Neural progenitor cell (in vitro differentiated cells): ENCODE data around the gene ZCCHC10. TPM values are rescaled to one million over a fixed set of nuclear protein-coding genes. Genes with fewer than 3 reads are reported as not detected.
"Not testable (repeated sequence)": the region's sequence is repeated elsewhere in the genome, so short reads cannot be mapped to it uniquely, and the experiment has no call there.

Experiments used
- DNase-seq: peaks from one replicate; pipeline ENCODE4 v3.0.0-alpha.2; 2016; ENCODE audit warnings: low spot score
- H2AFZ ChIP-seq: fragments of 200-600 bp; sonication (generic); replicated peaks from 2 replicates; pipeline ENCODE4 v1.6.1; 2016; ENCODE audit warnings: antibody characterized with exemption
- H3F3A ChIP-seq: fragments of 200-600 bp; sonication (generic); 2 replicates; pipeline ENCODE4 v1.6.1; 2016; ENCODE audit warnings: antibody characterized with exemption, low read depth
- H3K27ac ChIP-seq: fragments of 200-600 bp; sonication (generic); 2 replicates; pipeline ENCODE4 v1.5.1; 2016; ENCODE audit warnings: mild to moderate bottlenecking
- H3K27me3 ChIP-seq: fragments of 200-600 bp; sonication (generic); 2 replicates; pipeline ENCODE4 v1.6.1; 2016; ENCODE audit warnings: mild to moderate bottlenecking, moderate library complexity
- H3K36me3 ChIP-seq: fragments of 200-600 bp; sonication (generic); 2 replicates; pipeline ENCODE4 v1.5.1; 2016
- H3K4me1 ChIP-seq: fragments of 200-600 bp; sonication (generic); 2 replicates; pipeline ENCODE4 v1.6.1; 2016; ENCODE audit warnings: mixed run types
- H3K4me2 ChIP-seq: fragments of 200-600 bp; sonication (generic); 2 replicates; pipeline ENCODE4 v1.6.1; 2016
- H3K4me3 ChIP-seq: fragments of 200-600 bp; sonication (generic); 2 replicates; pipeline ENCODE4 v1.5.1; 2016
- H3K79me2 ChIP-seq: fragments of 200-600 bp; sonication (generic); 2 replicates; pipeline ENCODE4 v1.6.1; 2016; ENCODE audit warnings: low read depth
- H3K9ac ChIP-seq: fragments of 200-600 bp; sonication (generic); 2 replicates; pipeline ENCODE4 v1.6.1; 2016
- H3K9me3 ChIP-seq: fragments of 200-600 bp; sonication (generic); 2 replicates; pipeline ENCODE4 v1.5.1; 2016; ENCODE audit warnings: low read depth
- H4K20me1 ChIP-seq: fragments of 200-600 bp; sonication (generic); 2 replicates; pipeline ENCODE4 v1.6.1; 2016; ENCODE audit warnings: low read depth
- H3K27ac Mint-ChIP-seq: 3 replicates; pipeline ENCODE4 v1.8.0; 2021; ENCODE audit warnings: mixed read lengths
- H3K27me3 Mint-ChIP-seq: 2 replicates; pipeline ENCODE4 v1.8.0; 2022; ENCODE audit warnings: low read depth, mild to moderate bottlenecking, inconsistent platforms, moderate library complexity, mixed read lengths; ENCODE audit not compliant: insufficient read depth
- H3K36me3 Mint-ChIP-seq: 3 replicates; pipeline ENCODE4 v1.8.0; 2021; ENCODE audit warnings: mixed read lengths
- H3K4me1 Mint-ChIP-seq: 3 replicates; pipeline ENCODE4 v1.8.0; 2021; ENCODE audit warnings: mixed read lengths
- H3K4me3 Mint-ChIP-seq: 3 replicates; pipeline ENCODE4 v1.8.0; 2021; ENCODE audit warnings: mild to moderate bottlenecking, moderate library complexity, mixed read lengths
- H3K9me3 Mint-ChIP-seq: 3 replicates; pipeline ENCODE4 v1.8.0; 2020; ENCODE audit warnings: mixed read lengths
- EZH2 ChIP-seq: fragments of 200-600 bp; sonication (generic); IDR thresholded peaks from 2 replicates; pipeline ENCODE4 v1.6.1; 2017; ENCODE audit warnings: antibody characterized with exemption, mild to moderate bottlenecking, moderate library complexity
- EZH2phosphoT487 ChIP-seq: fragments of 200-600 bp; sonication (generic); IDR thresholded peaks from 2 replicates; pipeline ENCODE4 v1.6.1; 2017; ENCODE audit warnings: antibody characterized with exemption
- total RNA-seq: library from RNA; depleted of rRNA; stranded (reverse); fragments of >200 nt; gene quantifications from 2 replicates; pipeline ENCODE4 v1.2.3, GENCODE V29; 2015; ENCODE audit warnings: low replicate concordance
- TF ChIP-seq, protein P1 (sequence below): fragments of 200-600 bp; sonication (generic); IDR thresholded peaks from 2 replicates; pipeline ENCODE4 v1.5.1; 2017; ENCODE audit warnings: antibody characterized with exemption, mild to moderate bottlenecking

ZCCHC10 gene
- total RNA-seq, 1 donor from 2014 or later: 37.0 TPM

DNA sequence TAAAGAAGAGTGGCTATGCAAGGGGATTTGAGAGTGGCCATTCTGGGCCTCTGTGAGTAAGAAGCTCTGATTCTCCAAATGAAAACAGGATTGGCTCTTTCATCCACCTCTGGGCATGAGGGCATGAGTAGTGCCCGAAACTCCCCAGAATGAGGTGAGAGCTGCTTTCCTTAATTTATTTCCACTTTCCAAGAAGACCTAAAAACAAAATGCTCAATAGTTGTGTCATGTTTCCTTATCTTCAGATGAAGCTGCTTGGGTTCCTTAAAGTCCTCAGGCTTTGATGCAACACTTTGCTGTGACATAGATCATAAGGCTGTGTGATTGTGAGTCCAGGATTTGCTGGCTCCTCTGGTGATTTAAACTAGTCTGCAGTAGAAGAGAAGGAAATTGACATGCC lies 3.1 kb upstream of the ZCCHC10 start:
- Histone ChIP-seq H3K27ac (no peak overlapping the region), H4K20me1 (no peaks in the 10 kb centered on the region), H3K36me3 (no peaks in the 10 kb centered on the region), H3K9me3 (no peaks in the 10 kb centered on the region), H3K79me2 (peaks cover 15% of the 10 kb centered on the region), H3K4me3 (no peak overlapping the region), H3F3A (peaks cover 9% of the 10 kb centered on the region), H2AFZ (no peak overlapping the region), H3K4me2 (no peak overlapping the region), H3K4me1 (no peaks in the 10 kb centered on the region), H3K27me3 (no peaks in the 10 kb centered on the region), H3K9ac (peak overlapping the region; percentile 45)
- Mint-ChIP-seq H3K4me1 (peaks cover 19% of the 10 kb centered on the region), H3K36me3 (peaks cover under 1% of the 10 kb centered on the region), H3K27ac (peak overlapping the region; percentile 7), H3K9me3 (no peaks in the 10 kb centered on the region), H3K4me3 (no peak overlapping the region), H3K27me3 (no peaks in the 10 kb centered on the region)
- no peak for DNase-seq
- TF ChIP-seq, protein P1, sequence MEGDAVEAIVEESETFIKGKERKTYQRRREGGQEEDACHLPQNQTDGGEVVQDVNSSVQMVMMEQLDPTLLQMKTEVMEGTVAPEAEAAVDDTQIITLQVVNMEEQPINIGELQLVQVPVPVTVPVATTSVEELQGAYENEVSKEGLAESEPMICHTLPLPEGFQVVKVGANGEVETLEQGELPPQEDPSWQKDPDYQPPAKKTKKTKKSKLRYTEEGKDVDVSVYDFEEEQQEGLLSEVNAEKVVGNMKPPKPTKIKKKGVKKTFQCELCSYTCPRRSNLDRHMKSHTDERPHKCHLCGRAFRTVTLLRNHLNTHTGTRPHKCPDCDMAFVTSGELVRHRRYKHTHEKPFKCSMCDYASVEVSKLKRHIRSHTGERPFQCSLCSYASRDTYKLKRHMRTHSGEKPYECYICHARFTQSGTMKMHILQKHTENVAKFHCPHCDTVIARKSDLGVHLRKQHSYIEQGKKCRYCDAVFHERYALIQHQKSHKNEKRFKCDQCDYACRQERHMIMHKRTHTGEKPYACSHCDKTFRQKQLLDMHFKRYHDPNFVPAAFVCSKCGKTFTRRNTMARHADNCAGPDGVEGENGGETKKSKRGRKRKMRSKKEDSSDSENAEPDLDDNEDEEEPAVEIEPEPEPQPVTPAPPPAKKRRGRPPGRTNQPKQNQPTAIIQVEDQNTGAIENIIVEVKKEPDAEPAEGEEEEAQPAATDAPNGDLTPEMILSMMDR: no peak
- TF ChIP-seq EZH2phosphoT487 (no peak), EZH2 (no peak)

DNA sequence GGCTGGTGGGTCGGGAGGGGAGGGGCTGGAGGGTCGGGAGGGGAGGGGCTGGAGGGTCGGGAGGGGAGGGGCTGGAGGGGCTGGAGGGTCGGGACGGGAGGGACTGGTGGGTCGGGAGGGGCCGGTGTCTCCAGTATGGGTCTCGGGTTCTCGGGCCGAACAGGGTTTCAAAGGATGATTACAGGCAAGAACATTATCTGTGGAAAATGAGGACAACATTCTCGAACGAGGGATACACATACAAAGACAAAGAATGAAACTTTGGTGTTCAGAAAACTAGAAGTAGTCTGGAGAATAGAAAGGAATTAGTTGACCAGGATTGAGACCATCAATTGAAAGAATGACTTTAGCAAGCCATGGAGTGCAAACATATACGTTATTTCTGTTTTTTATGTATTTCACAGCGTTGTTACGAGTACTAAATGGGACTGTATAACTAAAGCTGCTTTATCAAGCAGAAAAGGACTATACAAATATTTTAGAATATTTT lies 360 bp upstream of the ZCCHC10 start:
- no peaks in the 10 kb centered on the region for H3K27me3 ChIP-seq
- peaks cover 9% of the 10 kb centered on the region for H3F3A ChIP-seq
- TF ChIP-seq, protein P1: no peak
- TF ChIP-seq EZH2phosphoT487 (no peak), EZH2 (no peak)
- no peaks in the 10 kb centered on the region for H3K9me3 Mint-ChIP-seq
- peaks cover 12% of the 10 kb centered on the region for H3K4me1 Mint-ChIP-seq
- no peak overlapping the region for H3K9ac ChIP-seq
- no peaks in the 10 kb centered on the region for H3K36me3 ChIP-seq
- H3K27ac ChIP-seq: no peak overlapping the region
- H3K79me2 ChIP-seq: peaks cover 42% of the 10 kb centered on the region
- no peaks in the 10 kb centered on the region for H3K27me3 Mint-ChIP-seq
- H3K36me3 Mint-ChIP-seq: peaks cover 7% of the 10 kb centered on the region
- no peaks in the 10 kb centered on the region for H4K20me1 ChIP-seq
- DNase-seq: no peak
- peak overlapping the region; percentile 95 for H3K4me3 Mint-ChIP-seq
- H3K9me3 ChIP-seq: no peaks in the 10 kb centered on the region
- no peaks in the 10 kb centered on the region for H3K4me1 ChIP-seq
- H3K4me2 ChIP-seq: peak overlapping the region; percentile 65
- peak overlapping the region; percentile 87 for H3K4me3 ChIP-seq
- peak overlapping the region; percentile 87 for H2AFZ ChIP-seq
- no peak overlapping the region for H3K27ac Mint-ChIP-seq

DNA sequence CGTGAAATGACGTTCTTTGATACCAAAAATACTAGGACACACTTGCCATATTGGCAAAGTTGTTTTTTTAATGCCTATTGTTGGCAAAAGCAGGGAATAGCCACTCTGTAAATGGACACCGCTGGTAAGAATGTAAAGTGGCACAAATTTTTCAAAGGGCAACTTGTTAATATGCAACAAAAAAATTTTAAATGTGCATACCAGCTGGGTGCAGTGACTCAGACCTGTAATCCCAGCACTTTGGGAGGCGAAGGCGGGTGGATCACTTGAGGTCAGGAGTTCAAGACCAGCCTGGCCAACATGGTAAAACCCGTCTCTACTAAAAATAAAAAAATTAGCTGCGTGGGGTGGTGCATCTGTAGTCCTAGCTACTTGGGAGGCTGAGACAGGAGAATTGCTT lies 6.9 kb downstream of the ZCCHC10 start:
- not testable (repeated sequence) for H3K27ac Mint-ChIP-seq

DNA sequence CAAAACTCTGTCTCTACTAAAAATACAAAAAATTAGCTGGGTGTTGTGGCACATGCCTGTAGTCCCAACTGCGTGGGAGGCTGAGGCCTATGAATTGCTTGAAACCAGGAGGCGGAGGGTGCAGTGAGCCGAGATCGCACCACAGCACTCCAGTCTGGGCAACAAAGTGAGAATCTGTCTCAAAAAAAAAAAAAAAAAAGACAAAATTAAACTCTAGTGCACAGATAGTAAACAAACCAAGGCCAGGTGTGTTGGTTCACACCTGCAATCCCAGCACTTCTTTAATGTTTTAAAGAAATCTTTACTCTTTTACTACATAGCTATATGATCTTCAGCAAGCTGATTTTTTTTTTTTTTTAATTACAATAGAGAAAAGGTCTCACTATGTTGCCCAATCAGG lies 8.4 kb downstream of the ZCCHC10 start:
- peaks cover 3% of the 10 kb centered on the region for H3K27me3 Mint-ChIP-seq
- no peak overlapping the region for H3K27ac ChIP-seq
- peaks cover 50% of the 10 kb centered on the region for H3K79me2 ChIP-seq
- H4K20me1 ChIP-seq: no peaks in the 10 kb centered on the region
- no peak overlapping the region for H3K4me3 ChIP-seq
- H3K9ac ChIP-seq: no peak overlapping the region
- no peaks in the 10 kb centered on the region for H3K36me3 ChIP-seq
- no peak overlapping the region for H3K4me2 ChIP-seq
- no peaks in the 10 kb centered on the region for H3K27me3 ChIP-seq
- no peaks in the 10 kb centered on the region for H3K4me1 ChIP-seq
- H3K4me3 Mint-ChIP-seq: no peak overlapping the region
- TF ChIP-seq EZH2 (no peak), EZH2phosphoT487 (no peak)
- TF ChIP-seq, protein P1: no peak
- no peak overlapping the region for H3K27ac Mint-ChIP-seq
- H3K36me3 Mint-ChIP-seq: peaks cover 19% of the 10 kb centered on the region
- no peaks in the 10 kb centered on the region for H3K4me1 Mint-ChIP-seq
- H2AFZ ChIP-seq: no peak overlapping the region
- peaks cover 2% of the 10 kb centered on the region for H3K9me3 Mint-ChIP-seq
- H3K9me3 ChIP-seq: no peaks in the 10 kb centered on the region
- DNase-seq: no peak
- H3F3A ChIP-seq: no peaks in the 10 kb centered on the region

More for the DNA sequence above, 6.9 kb downstream of the ZCCHC10 start:
- peaks cover 23% of the 10 kb centered on the region for H3K36me3 Mint-ChIP-seq
- not testable (repeated sequence) for H3K4me1 Mint-ChIP-seq, H2AFZ ChIP-seq, DNase-seq, H3K9me3 ChIP-seq, H4K20me1 ChIP-seq, H3K4me3 Mint-ChIP-seq, H3K9me3 Mint-ChIP-seq, H3F3A ChIP-seq, H3K36me3 ChIP-seq, H3K4me1 ChIP-seq, H3K27me3 ChIP-seq, H3K4me3 ChIP-seq, H3K4me2 ChIP-seq, H3K27ac ChIP-seq, H3K9ac ChIP-seq, H3K27me3 Mint-ChIP-seq
- H3K79me2 ChIP-seq: peaks cover 62% of the 10 kb centered on the region
